ENCODE data around the gene C12orf42.
"Not testable (repeated sequence)": the region's sequence is repeated elsewhere in the genome, so short reads cannot be mapped to it uniquely, and the experiment has no call there.

The C12orf42 gene

DNA sequence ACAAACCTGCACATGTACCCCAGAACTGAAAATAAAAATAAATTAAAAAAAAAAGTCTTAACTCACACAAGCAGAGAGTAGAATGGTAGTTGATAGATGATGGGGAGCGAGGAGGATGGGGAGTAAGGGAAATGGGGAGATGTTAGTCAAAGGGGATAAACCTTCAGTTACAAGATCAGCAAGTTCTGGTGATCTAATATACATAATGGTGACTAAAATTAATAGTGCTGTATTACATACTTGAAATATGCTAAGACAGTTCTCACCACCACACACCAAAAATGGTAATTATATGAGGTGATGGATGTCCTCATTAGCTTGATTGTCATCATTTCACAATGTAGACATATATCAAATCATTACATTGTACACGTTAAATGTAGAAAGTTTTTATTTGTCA, 3.2 kb upstream of the C12orf42 start:
- no peak overlapping the region for H3K4me3 ChIP-seq (ENCODE audit: low read depth, low read length)

- peak overlapping the region; percentile 40 for H3K4me3 ChIP-seq (ENCODE audit: low read depth, low read length)
Observed at GRCh38 chr12:103494734-103495468, 867 bp downstream of the C12orf42 start.

DNA sequence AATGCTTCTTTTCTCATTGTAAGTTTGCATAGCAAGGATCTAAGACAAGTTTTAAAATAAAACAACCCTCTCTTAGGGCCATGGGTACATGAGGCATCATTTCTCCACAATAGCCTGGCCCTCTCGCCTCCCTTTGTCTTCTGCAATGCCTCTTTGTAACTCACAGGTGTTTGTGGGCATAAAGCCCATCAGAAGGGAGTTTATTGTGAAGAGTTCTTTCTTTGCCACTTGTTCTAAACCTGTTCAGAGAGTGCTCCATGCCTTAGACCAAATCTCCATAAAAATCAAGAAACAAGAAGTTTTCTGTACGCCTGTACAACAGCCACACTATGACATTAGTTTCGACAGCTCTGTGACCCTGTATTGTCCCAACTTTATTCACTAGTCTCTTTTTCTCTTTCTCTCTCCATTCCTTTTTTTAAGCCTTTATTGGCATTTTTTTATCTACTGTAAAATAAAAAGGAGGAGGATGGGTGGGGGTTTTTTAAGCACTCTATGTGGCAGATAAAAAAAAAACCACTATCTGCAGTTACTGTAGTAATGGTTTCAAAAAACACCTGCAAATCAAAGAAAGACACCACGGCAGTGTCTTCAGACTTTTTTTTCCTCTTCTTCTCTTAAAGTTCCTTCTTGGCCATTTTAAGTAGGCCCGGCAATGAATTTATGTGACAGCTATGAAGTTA, 1.6 kb downstream of the C12orf42 start:
- no peak overlapping the region for H3K4me3 ChIP-seq (ENCODE audit: low read depth, low read length)

- no peak overlapping the region for H3K4me3 ChIP-seq (ENCODE audit: low read depth, low read length)
Observed at GRCh38 chr12:103493199-103493598, 2.6 kb downstream of the C12orf42 start.

- H3K4me3 ChIP-seq (ENCODE audit: low read depth, low read length): no peak overlapping the region
Observed at GRCh38 chr12:103482365-103482764, 13.4 kb downstream of the C12orf42 start.

DNA sequence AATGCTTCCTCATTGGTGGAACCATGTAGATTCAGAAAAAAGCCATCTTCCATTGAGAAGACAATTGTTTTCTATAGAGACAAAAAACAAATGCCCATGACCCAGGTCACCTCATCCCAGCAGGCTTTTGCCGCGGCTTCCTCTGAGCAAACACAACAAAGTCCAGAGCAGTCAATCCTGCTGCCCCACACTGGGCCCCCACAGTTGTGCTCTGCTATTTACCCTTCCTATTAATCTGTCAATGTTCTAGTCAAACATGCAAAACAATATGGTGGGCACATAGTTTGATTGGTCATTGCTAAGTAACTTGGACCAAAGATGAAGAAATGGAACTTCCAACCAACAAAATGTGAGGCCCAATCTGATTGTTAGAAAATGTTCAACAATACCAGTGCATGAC, 20.7 kb downstream of the C12orf42 start:
- no peak overlapping the region for H3K4me3 ChIP-seq (ENCODE audit: low read depth, low read length)

GRCh38 chr12:103470664-103471063, 25.1 kb downstream of the C12orf42 start:
- H3K4me3 ChIP-seq (ENCODE audit: low read depth, low read length): no peak overlapping the region

GRCh38 chr12:103469719-103470118, 26.0 kb downstream of the C12orf42 start:
- no peak overlapping the region for H3K4me3 ChIP-seq (ENCODE audit: low read depth, low read length)

DNA sequence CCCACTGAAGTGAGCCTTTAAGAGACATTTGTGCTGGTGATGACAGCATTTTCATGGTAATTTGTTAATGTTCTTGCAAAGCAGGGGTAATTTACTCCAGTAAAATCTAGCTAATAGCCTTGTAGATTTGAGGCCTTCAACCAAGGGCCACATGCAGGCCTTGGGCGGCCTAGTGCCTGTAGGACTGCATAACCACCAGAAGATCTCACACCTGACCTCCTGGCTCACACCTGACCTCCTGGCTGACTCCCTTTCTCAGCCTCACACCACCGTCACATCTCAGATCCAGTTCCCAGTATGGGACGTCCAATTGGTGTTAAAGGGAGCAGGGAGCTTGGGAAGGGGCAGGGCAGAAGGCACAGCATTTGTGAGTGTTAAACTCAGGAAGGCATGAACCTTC, 26.9 kb downstream of the C12orf42 start:
- no peak overlapping the region for H3K4me3 ChIP-seq (ENCODE audit: low read depth, low read length)

- H3K4me3 ChIP-seq (ENCODE audit: low read depth, low read length): no peak overlapping the region
Observed at GRCh38 chr12:103462675-103463074, 33.1 kb downstream of the C12orf42 start.

DNA sequence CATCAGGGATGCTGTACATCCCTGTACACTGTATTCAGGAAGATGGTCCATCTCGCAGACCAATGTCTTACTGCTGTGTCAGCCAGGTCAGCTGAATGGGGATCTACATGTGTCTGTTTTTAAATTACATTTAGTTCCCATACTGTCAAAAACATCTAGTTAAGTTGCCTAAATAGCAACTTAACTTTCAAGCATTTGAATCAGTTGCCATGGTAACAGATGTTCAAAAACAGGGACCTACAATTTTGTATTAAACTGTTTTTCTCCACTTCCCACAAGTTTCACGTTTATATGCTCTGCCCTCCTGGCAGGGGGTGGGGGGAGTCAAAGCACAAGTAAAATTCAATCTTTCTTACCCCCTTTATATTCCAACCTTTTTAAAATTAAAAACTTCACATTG, 38.3 kb downstream of the C12orf42 start:
- H3K4me3 ChIP-seq (ENCODE audit: low read depth, low read length): no peak overlapping the region

DNA sequence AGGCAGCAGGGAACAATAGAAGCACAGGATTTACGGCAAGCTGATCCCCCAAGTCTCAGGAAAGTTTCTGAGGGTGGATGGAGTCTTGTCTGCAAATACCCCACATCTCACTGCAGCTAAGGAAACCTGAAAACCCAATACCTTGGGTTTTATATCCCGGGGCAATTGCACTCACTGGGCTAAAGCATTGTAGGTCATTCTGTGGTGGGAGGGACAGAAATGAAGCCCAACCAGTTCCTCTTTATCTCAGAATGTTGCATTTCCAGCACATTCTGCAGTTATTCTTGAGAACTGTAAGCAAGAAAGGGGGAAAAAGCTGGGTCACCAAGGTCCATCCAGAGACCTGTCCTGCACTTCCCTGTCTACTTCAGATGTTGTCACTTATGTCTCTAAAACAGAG, 39.8 kb downstream of the C12orf42 start:
- no peak overlapping the region for H3K4me3 ChIP-seq (ENCODE audit: low read depth, low read length)

- H3K4me3 ChIP-seq (ENCODE audit: low read depth, low read length): no peak overlapping the region
Observed at GRCh38 chr12:103455020-103455763, 40.6 kb downstream of the C12orf42 start.

- no peak overlapping the region for H3K4me3 ChIP-seq (ENCODE audit: low read depth, low read length)
Observed at GRCh38 chr12:103444983-103445382, 50.8 kb downstream of the C12orf42 start.

DNA sequence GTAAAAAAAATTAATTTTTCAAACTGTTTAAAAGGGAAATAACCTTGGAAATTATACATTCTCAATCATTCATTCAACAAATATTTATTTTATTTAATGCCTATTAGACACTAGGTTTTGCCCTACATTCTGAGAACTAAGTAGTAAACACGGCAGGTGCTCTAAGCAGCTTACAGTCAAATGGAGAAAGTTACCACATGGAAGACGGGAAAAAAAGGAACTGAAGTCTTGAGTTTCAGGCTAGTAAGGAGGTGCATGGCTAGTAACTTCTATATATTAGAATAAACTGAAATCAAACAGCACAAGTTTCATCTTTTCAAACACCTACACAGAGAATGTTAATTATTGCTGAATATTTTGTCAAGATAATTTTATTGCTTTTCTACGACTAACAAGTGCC, 52.9 kb downstream of the C12orf42 start:
- H3K4me3 ChIP-seq (ENCODE audit: low read depth, low read length): no peak overlapping the region

DNA sequence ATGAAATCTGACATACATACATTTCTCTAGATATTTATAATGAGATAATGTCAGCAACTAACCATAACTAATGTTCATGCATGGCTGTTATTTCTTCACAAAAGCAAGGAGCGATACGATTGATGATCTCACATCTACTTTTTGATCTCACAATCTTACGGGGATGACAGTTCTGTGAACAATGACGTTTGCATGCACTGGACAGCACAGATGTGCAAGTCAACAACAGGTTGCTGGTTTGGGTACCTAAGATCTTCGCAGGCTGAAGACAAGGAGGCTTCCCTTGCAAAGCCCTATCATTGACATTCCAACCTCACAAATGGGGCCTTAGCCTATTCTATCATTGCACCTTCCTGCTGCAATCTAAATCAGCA, 53.6 kb downstream of the C12orf42 start:
- H3K4me3 ChIP-seq (ENCODE audit: low read depth, low read length): no peak overlapping the region

DNA sequence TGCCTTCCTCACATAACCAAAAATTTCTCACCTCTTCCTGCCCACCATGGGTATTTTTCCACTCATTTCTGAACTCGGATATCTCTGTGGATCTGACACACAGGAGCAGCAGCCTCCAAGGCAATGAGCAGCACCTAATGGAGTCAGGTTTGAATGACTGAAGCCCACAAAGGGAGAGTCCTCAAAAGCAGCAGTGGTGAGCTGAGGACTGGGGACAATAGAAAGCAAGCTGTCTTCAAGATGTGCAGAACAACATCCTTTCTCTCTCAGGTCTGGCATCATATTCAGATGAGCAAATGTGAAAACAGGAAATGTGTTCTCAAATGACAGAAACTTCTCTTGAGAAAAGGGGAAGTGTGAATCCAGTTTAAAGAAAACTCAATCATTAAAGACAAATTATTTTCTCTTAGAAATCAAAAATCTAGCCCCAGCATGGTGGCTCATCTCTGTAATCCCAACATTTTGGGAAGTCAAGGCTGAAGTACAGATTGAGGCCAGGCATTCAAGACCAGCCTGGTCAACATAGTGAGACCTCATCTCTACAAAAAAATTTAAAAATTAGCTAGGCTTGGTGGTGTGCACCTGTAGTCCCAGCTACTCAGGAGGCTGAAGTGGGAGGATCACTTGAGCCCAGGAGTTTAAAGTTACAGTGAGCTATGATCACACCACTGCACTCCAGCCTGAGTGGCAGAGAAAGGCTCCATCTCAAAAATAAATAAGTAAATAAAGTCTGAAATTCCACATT, 54.2 kb downstream of the C12orf42 start:
- H3K4me3 ChIP-seq (ENCODE audit: low read depth, low read length): no peak overlapping the region

DNA sequence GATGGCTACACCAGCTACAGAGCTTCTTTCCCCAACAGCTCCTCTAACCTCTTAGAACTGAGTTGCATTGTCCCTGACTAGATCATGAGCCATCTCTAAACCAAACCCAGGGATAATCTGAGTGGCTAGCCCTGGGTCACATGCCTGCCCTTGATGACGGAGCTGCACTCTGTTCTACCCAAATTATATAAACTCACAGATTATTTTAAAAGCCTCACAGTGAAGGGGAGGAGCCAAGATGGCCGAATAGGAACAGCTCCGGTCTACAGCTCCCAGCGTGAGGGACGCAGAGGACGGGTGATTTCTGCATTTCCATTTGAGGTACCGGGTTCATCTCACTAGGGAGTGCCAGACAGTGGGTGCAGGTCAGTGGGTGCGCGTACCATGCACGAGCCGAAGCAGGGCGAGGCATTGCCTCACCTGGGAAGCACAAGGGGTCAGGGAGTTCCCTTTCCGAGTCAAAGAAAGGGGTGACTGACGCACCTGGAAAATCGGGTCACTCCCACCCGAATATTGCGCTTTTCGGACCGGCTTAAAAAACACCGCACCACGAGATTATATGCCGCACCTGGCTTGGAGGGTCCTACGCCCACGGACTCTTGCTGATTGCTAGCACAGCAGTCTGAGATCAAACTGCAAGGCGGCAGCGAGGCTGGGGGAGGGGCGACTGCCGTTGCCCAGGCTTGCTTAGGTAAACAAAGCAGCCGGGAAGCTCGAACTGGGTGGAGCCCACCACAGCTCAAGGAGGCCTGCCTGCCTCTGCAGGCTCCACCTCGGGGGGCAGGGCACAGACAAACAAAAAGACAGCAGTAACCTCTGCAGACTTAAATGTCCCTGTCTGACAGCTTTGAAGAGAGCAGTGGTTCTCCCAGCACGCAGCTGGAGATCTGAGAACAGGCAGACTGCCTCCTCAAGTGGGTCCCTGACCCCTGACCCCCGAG, 61.3 kb downstream of the C12orf42 start:
- H3K4me3 ChIP-seq (ENCODE audit: low read depth, low read length): not testable (repeated sequence)

- no peak overlapping the region for H3K4me3 ChIP-seq (ENCODE audit: low read depth, low read length)
Observed at GRCh38 chr12:103431950-103432349, 63.8 kb downstream of the C12orf42 start.

- no peak overlapping the region for H3K4me3 ChIP-seq (ENCODE audit: low read depth, low read length)
Observed at GRCh38 chr12:103431387-103431786, 64.4 kb downstream of the C12orf42 start.
